ENCODE measurements around the gene THUMPD2.

DNA sequence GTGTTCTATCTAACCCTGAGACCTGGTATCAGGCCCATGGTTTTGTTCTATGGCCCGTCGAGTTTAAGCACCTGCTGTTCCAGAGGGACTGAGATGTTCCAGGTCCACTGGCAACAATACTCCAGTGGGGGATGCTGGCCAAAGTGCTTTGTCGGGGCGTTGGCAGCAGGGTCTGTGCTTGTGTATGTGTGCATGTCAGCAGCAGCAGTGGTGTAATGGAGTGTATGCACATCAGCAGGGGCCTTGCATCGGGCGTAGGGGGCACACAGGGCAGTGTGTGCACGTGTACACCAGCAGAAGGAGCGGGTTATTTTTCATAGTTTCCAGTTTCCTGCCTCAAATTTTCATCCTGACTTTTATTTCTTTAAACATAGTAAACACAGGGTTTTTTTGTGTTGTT, 37.8 kb upstream of the THUMPD2 start:
- TF ChIP-seq, protein P1, sequence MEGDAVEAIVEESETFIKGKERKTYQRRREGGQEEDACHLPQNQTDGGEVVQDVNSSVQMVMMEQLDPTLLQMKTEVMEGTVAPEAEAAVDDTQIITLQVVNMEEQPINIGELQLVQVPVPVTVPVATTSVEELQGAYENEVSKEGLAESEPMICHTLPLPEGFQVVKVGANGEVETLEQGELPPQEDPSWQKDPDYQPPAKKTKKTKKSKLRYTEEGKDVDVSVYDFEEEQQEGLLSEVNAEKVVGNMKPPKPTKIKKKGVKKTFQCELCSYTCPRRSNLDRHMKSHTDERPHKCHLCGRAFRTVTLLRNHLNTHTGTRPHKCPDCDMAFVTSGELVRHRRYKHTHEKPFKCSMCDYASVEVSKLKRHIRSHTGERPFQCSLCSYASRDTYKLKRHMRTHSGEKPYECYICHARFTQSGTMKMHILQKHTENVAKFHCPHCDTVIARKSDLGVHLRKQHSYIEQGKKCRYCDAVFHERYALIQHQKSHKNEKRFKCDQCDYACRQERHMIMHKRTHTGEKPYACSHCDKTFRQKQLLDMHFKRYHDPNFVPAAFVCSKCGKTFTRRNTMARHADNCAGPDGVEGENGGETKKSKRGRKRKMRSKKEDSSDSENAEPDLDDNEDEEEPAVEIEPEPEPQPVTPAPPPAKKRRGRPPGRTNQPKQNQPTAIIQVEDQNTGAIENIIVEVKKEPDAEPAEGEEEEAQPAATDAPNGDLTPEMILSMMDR (IDR thresholded peaks at IDR 0.05) = no peak
- TF ChIP-seq POLR2A (IDR thresholded peaks at IDR 0.05) = no peak
- TF ChIP-seq POLR2AphosphoS5 (IDR thresholded peaks at IDR 0.05; ENCODE audit: insufficient read depth in 1 of 2, low read depth in 1 of 2) = no peak
